Effector memory CD8-positive, alpha-beta T cell (primary cell): ENCODE measurements around the gene ICE1.
"Not testable (repeated sequence)": the region's sequence is repeated elsewhere in the genome, so short reads cannot be mapped to it uniquely, and the experiment has no call there.

ENCODE experiments used
- ATAC-seq: fragments of 150-1000 bp; cut with Tn5 transposase; replicated peaks from 2 replicates; pipeline ENCODE4 v1.10.0; 2021; ENCODE audit warnings: mild to moderate bottlenecking, moderate library complexity
- DNase-seq, 3 experiments: peaks; one replicate each; pipeline ENCODE4 v3.0.0; 2021
- H3K27ac Mint-ChIP-seq, 2 donors: one replicate each; pipeline ENCODE4 v1.8.0; 2022; ENCODE audit warnings: mild to moderate bottlenecking in 2 of 2, mixed read lengths in 2 of 2, moderate library complexity in 2 of 2
- H3K27me3 Mint-ChIP-seq, 2 donors: one replicate each; pipeline ENCODE4 v1.8.0; 2022; ENCODE audit warnings: mixed read lengths in 2 of 2
- H3K36me3 Mint-ChIP-seq: one replicate; pipeline ENCODE4 v1.8.0; 2022; ENCODE audit warnings: mild to moderate bottlenecking, moderate library complexity, mixed read lengths; ENCODE audit not compliant: insufficient read depth
- H3K4me1 Mint-ChIP-seq, 2 donors: one replicate each; pipeline ENCODE4 v1.8.0; 2022; ENCODE audit warnings: low read depth in 2 of 2, mixed read lengths in 2 of 2
- H3K4me3 Mint-ChIP-seq, 2 donors: one replicate each; pipeline ENCODE4 v1.8.0; 2022; ENCODE audit warnings: mild to moderate bottlenecking in 2 of 2, mixed read lengths in 2 of 2, moderate library complexity in 2 of 2
- H3K9me3 Mint-ChIP-seq, 2 donors: one replicate each; pipeline ENCODE4 v1.8.0; 2022; ENCODE audit warnings: mixed read lengths in 2 of 2

ICE1 gene

GRCh38 chr5:5479578-5479977, 57.1 kb downstream of the ICE1 start:
- DNase-seq, H3K4me3 Mint-ChIP-seq, H3K9me3 Mint-ChIP-seq, ATAC-seq, H3K27ac Mint-ChIP-seq, H3K27me3 Mint-ChIP-seq: not testable (repeated sequence)
- Mint-ChIP-seq H3K36me3 (peaks cover 23% of the 10 kb centered on the region), H3K4me1 (peaks cover 5 to 11% of the 10 kb centered on the region in 2 donors)

- no peaks in the 10 kb centered on the region for H3K27me3 Mint-ChIP-seq
- peak; percentile 39 for ATAC-seq
- H3K36me3 Mint-ChIP-seq = peaks cover 14% of the 10 kb centered on the region
- peak overlapping the region; percentile 25 to 38 for H3K4me3 Mint-ChIP-seq
- no peaks in the 10 kb centered on the region for H3K9me3 Mint-ChIP-seq
- no peak for DNase-seq
- peak overlapping the region; percentile 74 to 83 for H3K27ac Mint-ChIP-seq
- H3K4me1 Mint-ChIP-seq = peaks cover 7 to 12% of the 10 kb centered on the region in 2 donors
Measured at GRCh38 chr5:5480481-5481111, 58.1 kb downstream of the ICE1 start.

GRCh38 chr5:5481206-5481605, 58.7 kb downstream of the ICE1 start:
- Mint-ChIP-seq H3K9me3 (no peaks in the 10 kb centered on the region), H3K4me3 (peak overlapping the region; percentile 5 to 37), H3K4me1 (peaks cover 12 to 16% of the 10 kb centered on the region in 2 donors), H3K27ac (peak overlapping the region; percentile 74 to 83), H3K36me3 (peaks cover 8% of the 10 kb centered on the region), H3K27me3 (no peaks in the 10 kb centered on the region)
- ATAC-seq (peak; percentile 72), DNase-seq (no peak)

- DNase-seq (no peak), ATAC-seq (no peak)
- H3K27ac Mint-ChIP-seq = peak overlapping the region; percentile 74 to 83
- H3K36me3 Mint-ChIP-seq = peaks cover 4% of the 10 kb centered on the region
- no peaks in the 10 kb centered on the region for H3K27me3 Mint-ChIP-seq
- H3K9me3 Mint-ChIP-seq = no peaks in the 10 kb centered on the region
- peaks cover 12 to 16% of the 10 kb centered on the region in 2 donors for H3K4me1 Mint-ChIP-seq
- H3K4me3 Mint-ChIP-seq = peak overlapping the region; percentile 5 to 37
Measured at GRCh38 chr5:5481633-5482032, 59.2 kb downstream of the ICE1 start.

GRCh38 chr5:5483350-5483749, 60.9 kb downstream of the ICE1 start:
- ATAC-seq (no peak), DNase-seq (no peak)
- Mint-ChIP-seq H3K36me3 (peaks cover 5% of the 10 kb centered on the region), H3K27ac (no peak overlapping the region), H3K9me3 (no peaks in the 10 kb centered on the region), H3K4me1 (peaks cover 12 to 18% of the 10 kb centered on the region in 2 donors), H3K27me3 (no peaks in the 10 kb centered on the region), H3K4me3 (no peak overlapping the region)

GRCh38 chr5:5483880-5484598, 61.6 kb downstream of the ICE1 start:
- Mint-ChIP-seq H3K36me3 (peaks cover 12% of the 10 kb centered on the region), H3K4me3 (no peak overlapping the region), H3K4me1 (peaks cover 12 to 18% of the 10 kb centered on the region in 2 donors), H3K27ac (no peak overlapping the region), H3K27me3 (no peaks in the 10 kb centered on the region), H3K9me3 (no peaks in the 10 kb centered on the region)
- ATAC-seq = no peak
- no peak for DNase-seq

GRCh38 chr5:5486122-5486521, 63.6 kb downstream of the ICE1 start:
- Mint-ChIP-seq H3K27ac (peak overlapping the region; percentile 20 to 22), H3K9me3 (no peaks in the 10 kb centered on the region), H3K36me3 (peaks cover 9% of the 10 kb centered on the region), H3K4me3 (no peak overlapping the region), H3K27me3 (no peaks in the 10 kb centered on the region), H3K4me1 (peaks cover 7 to 13% of the 10 kb centered on the region in 2 donors)
- DNase-seq (no peak), ATAC-seq (peak; percentile 79)

- H3K4me1 Mint-ChIP-seq = peaks cover 11 to 12% of the 10 kb centered on the region in 2 donors
- H3K27me3 Mint-ChIP-seq = no peaks in the 10 kb centered on the region
- peak overlapping the region; percentile 10 to 41 for H3K27ac Mint-ChIP-seq
- no peaks in the 10 kb centered on the region for H3K9me3 Mint-ChIP-seq
- no peak for DNase-seq
- peaks cover 11% of the 10 kb centered on the region for H3K36me3 Mint-ChIP-seq
- no peak overlapping the region for H3K4me3 Mint-ChIP-seq
- ATAC-seq = no peak
Measured at GRCh38 chr5:5487585-5488360, 65.3 kb downstream of the ICE1 start.

- Mint-ChIP-seq H3K27ac (no peak overlapping the region), H3K36me3 (peaks cover 16% of the 10 kb centered on the region), H3K27me3 (no peaks in the 10 kb centered on the region), H3K4me3 (no peak overlapping the region), H3K4me1 (peaks cover 16 to 18% of the 10 kb centered on the region in 2 donors), H3K9me3 (no peaks in the 10 kb centered on the region)
- ATAC-seq = no peak
- no peak for DNase-seq
Measured at GRCh38 chr5:5490774-5491347, 68.4 kb downstream of the ICE1 start.

- Mint-ChIP-seq H3K36me3 (peaks cover 21% of the 10 kb centered on the region), H3K4me3 (peak overlapping the region; percentile 59), H3K4me1 (peaks cover 13 to 16% of the 10 kb centered on the region in 2 donors), H3K9me3 (no peaks in the 10 kb centered on the region), H3K27ac (peak overlapping the region; percentile 7 to 76), H3K27me3 (no peaks in the 10 kb centered on the region)
- DNase-seq (peak; percentile 35 to 45 (median 41)), ATAC-seq (peak; percentile 35)
Measured at GRCh38 chr5:5492087-5492933, 69.8 kb downstream of the ICE1 start.

- H3K9me3 Mint-ChIP-seq, ATAC-seq, H3K4me3 Mint-ChIP-seq, DNase-seq, H3K27me3 Mint-ChIP-seq: not testable (repeated sequence)
- H3K4me1 Mint-ChIP-seq = peaks cover 14 to 16% of the 10 kb centered on the region in 2 donors
- peak overlapping the region; percentile 7 to 76 for H3K27ac Mint-ChIP-seq
- peaks cover 21% of the 10 kb centered on the region for H3K36me3 Mint-ChIP-seq
Measured at GRCh38 chr5:5492934-5493271, 70.4 kb downstream of the ICE1 start.

- peak overlapping the region; percentile 10 to 53 for H3K4me3 Mint-ChIP-seq
- H3K4me1 Mint-ChIP-seq = peaks cover 15 to 16% of the 10 kb centered on the region in 2 donors
- peaks cover 20 to 21% of the 10 kb centered on the region in 2 donors for H3K27me3 Mint-ChIP-seq
Measured at GRCh38 chr5:5494489-5495402, 72.3 kb downstream of the ICE1 start.

More at GRCh38 chr5:5494489-5495402, 72.3 kb downstream of the ICE1 start:
- H3K36me3 Mint-ChIP-seq = peaks cover 12% of the 10 kb centered on the region
- ATAC-seq = peak; percentile 96
- DNase-seq = peak; percentile 74 to 84 (median 84)
- H3K27ac Mint-ChIP-seq = no peak overlapping the region
- no peaks in the 10 kb centered on the region for H3K9me3 Mint-ChIP-seq
